ENCODE data around the gene CCHCR1. TPM values are rescaled to one million over a fixed set of nuclear protein-coding genes. Genes with fewer than 3 reads are reported as not detected.
"Not testable (repeated sequence)": the region's sequence is repeated elsewhere in the genome, so short reads cannot be mapped to it uniquely, and the experiment has no call there.

The CCHCR1 gene
- polyA plus RNA-seq, 2 of the 4 experiments (the other 2 are of a cell fraction), result 7.4 to 15.3 TPM

DNA sequence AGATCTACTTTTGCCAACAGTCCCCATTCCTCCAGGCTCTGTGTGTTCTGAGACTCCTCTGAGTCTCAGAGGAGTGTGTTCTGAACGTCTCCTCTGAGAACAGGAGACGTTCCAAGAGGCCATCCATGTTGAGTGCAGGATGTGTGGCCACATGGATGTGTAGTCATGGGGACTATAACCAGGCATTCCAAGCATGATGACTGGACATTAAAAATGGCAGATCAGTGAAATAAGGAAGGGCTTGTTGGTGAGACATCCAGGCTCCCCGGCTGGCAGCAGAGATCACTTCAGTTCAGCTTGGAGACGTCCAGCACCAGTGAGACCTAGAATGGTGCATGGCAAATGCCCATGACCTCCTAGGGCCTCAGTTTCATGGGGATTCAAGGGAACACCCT, 47.1 kb upstream of the CCHCR1 start:
- no peak for ATAC-seq
- Histone ChIP-seq H3K9me3 (no peaks in the 10 kb centered on the region), H3K4me3 (no peak overlapping the region), H3K27ac (peak overlapping the region; percentile 87 to 88; a peak in 5 of 6 replicates), H3K4me2 (peak overlapping the region; percentile 96; the same call in 2 of the 3 replicates), H3K4me1 (peaks cover 14% of the 10 kb centered on the region)
- FAIRE-seq, result no peak
- ChIA-PET POLR2A (no interaction called here), CTCF (no interaction called here)
- WGBS (ENCODE audit: missing lambda C conversion rate), result 85% methylated on average over 4 of the region's 4 CpGs
- TF ChIP-seq NR3C1 (IDR thresholded peaks at IDR 0.05), result no peak
- DNase-seq (ENCODE audit: low read depth in 1 of 2, low spot score in 1 of 2), result no peak

DNA sequence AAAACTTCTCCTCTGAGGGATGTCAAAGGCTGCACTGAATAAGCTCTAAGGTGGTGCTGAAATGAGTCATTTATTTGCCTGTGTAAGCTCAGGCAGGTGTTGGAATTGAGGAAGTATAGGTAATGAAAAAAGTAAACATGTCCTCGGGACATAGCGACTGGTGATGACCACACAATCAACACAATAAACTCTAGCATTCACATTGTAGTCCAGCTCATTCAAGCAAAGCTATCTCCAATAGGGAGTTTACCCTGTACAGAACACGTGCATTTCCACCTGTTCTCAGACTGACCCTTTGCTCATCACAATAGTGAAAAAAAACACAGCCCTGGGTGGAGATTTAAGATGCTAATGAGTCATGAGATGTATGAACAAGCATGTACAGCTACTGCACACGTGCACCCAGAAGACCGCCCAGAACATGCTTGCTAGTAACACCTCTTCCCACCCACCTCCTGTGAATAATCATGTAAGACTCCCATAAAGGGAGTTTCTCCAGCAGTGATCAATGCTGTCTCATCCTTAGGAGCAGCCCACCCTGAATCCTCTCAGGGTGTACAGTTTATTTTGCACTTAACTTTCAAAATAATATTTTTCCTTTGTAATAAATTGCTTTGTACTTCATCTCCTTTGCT, 45.9 kb upstream of the CCHCR1 start:
- ChIA-PET POLR2A (no interaction called here), CTCF (no interaction called here)
- H3K27ac ChIP-seq, result peak overlapping the region; percentile 87 to 88
- H3K4me2 ChIP-seq, result peak overlapping the region; percentile 96
- peaks cover 14% of the 10 kb centered on the region for H3K4me1 ChIP-seq
- peak; percentile 17 to 51 for DNase-seq (ENCODE audit: low read depth in 1 of 2, low spot score in 1 of 2)
- no peak for FAIRE-seq
- 13% methylated on average over 5 of the region's 5 CpGs for WGBS (ENCODE audit: missing lambda C conversion rate)
- TF ChIP-seq FOSL2 (IDR thresholded peaks at IDR 0.05) (no peak), FOSL2 (CRISPR knock-in tag; IDR thresholded peaks at IDR 0.05) (peak; percentile 53), KDM5A (IDR thresholded peaks at IDR 0.05) (no peak), RFX5 (IDR thresholded peaks at IDR 0.05) (peak; percentile 59; the same call in 1 of the 2 replicates), ESRRA (IDR thresholded peaks at IDR 0.05; ENCODE audit: borderline replicate concordance, low read length) (no peak), BHLHE40 (IDR thresholded peaks at IDR 0.05; ENCODE audit: low read depth, low read length) (0 out of 2 replicates have a peak, but pooled peaks have one; percentile 31)
- TF ChIP-seq, protein P1, sequence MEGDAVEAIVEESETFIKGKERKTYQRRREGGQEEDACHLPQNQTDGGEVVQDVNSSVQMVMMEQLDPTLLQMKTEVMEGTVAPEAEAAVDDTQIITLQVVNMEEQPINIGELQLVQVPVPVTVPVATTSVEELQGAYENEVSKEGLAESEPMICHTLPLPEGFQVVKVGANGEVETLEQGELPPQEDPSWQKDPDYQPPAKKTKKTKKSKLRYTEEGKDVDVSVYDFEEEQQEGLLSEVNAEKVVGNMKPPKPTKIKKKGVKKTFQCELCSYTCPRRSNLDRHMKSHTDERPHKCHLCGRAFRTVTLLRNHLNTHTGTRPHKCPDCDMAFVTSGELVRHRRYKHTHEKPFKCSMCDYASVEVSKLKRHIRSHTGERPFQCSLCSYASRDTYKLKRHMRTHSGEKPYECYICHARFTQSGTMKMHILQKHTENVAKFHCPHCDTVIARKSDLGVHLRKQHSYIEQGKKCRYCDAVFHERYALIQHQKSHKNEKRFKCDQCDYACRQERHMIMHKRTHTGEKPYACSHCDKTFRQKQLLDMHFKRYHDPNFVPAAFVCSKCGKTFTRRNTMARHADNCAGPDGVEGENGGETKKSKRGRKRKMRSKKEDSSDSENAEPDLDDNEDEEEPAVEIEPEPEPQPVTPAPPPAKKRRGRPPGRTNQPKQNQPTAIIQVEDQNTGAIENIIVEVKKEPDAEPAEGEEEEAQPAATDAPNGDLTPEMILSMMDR (IDR thresholded peaks at IDR 0.05), result no peak
- ATAC-seq, result peak; percentile 68 to 71
- H3K4me3 ChIP-seq, result peak overlapping the region; percentile 45
- H3K9me3 ChIP-seq, result no peaks in the 10 kb centered on the region

DNA sequence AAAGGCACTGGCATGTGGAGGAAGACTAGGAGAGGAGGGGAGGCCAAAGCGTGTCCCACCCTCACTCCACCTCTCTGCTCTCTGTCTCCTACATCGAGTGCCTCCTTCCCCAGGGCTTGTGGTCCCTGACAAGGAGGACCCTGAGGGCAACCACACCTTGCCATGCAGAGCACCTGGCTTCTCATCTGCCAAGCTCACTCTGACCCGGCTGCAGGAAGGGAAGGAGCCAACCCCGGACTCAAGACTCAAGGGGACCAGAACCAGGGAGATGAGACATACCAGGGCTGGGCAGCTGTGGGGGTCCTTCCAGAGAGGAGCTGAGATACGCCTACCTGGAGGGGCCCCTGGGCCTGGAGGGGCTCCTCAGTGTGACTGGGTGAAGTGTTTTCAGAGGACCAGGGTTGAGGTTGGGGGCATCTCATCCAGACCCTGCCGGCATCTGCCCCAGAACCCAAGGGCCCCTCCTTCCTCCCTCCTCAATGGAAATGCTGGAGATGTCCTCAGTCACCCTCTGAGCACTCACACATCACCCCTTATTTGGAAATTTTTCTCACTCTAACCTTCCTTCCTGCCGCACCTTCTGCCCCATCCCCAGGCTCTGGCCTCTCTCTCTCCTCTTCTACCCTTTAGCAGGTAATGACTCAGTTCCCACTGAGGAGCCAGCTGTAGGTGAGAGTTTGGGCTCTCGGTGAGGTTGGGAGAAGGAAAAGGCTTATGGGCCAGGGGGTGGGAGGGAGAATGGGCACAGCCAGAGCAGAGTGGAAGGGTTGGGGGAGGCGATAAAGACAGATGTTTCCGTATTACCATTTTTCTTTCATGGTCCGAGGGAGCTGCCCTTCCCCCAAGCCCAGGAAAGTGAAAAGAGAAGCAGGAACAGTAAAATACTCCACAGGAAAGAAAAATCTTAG, 44.9 kb upstream of the CCHCR1 start:
- no peak for DNase-seq (ENCODE audit: low read depth in 1 of 2, low spot score in 1 of 2)
- no peak for FAIRE-seq
- no peak for ATAC-seq
- H3K27ac ChIP-seq, result peak overlapping the region in 1 of 2 experiments; percentile 87; a peak in 4 of 6 replicates
- WGBS (ENCODE audit: missing lambda C conversion rate), result 74% methylated on average over 10 of the region's 11 CpGs
- H3K4me3 ChIP-seq, result no peak overlapping the region
- ChIA-PET POLR2A (no interaction called here), CTCF (interaction anchor here (1.0 kb wide), 1 partner anchor 10 kb away, joined by 4 read pairs; no protein-coding TSS in a partner anchor)
- peak overlapping the region; percentile 96 for H3K4me2 ChIP-seq
- H3K9me3 ChIP-seq, result no peaks in the 10 kb centered on the region
- peaks cover 14% of the 10 kb centered on the region for H3K4me1 ChIP-seq
- TF ChIP-seq RCOR1 (IDR thresholded peaks at IDR 0.05; ENCODE audit: low read depth, low read length), result no peak
- TF ChIP-seq, protein P1 (IDR thresholded peaks at IDR 0.05), result no peak
- TF ChIP-seq KDM1A (IDR thresholded peaks at IDR 0.05; ENCODE audit: low read depth), result no peak
- no peak for TF ChIP-seq HDAC2 (IDR thresholded peaks at IDR 0.05)
- TF ChIP-seq ZFP36 (IDR thresholded peaks at IDR 0.05; ENCODE audit: borderline replicate concordance, partially characterized antibody), result no peak
- TF ChIP-seq NPAS2 (CRISPR knock-in tag; IDR thresholded peaks at IDR 0.05; ENCODE audit: borderline replicate concordance), result no peak
- TF ChIP-seq CBX2 (IDR thresholded peaks at IDR 0.05; ENCODE audit: borderline replicate concordance, low read depth), result no peak
- TF ChIP-seq JUNB (IDR thresholded peaks at IDR 0.05), result no peak
- no peak for TF ChIP-seq NFE2L2 (conservative IDR thresholded peaks at IDR 0.05; ENCODE audit: low read length)
- TF ChIP-seq POLR2AphosphoS2 (conservative IDR thresholded peaks at IDR 0.05; ENCODE audit: low read length), result no peak
- TF ChIP-seq, protein P2, sequence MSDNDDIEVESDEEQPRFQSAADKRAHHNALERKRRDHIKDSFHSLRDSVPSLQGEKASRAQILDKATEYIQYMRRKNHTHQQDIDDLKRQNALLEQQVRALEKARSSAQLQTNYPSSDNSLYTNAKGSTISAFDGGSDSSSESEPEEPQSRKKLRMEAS (IDR thresholded peaks at IDR 0.05), result no peak

DNA sequence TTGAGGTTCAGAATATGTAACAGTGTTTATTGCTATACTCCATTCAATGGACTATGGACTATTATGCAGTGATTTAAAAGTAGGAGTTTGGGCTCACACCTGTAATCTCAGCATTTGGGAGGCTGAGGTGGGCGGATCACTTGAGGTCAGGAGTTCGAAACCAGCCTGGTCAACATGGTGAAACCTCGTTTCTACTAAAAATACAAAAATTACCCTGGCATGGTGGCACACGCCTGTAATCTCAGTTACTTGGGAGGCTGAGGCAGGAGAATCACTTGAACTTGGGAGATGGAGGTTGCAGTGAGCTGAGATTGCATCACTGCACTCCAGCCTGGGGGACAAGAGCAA, 41.5 kb upstream of the CCHCR1 start:
- H3K27ac ChIP-seq; ATAC-seq; DNase-seq (ENCODE audit: low read depth in 1 of 2, low spot score in 1 of 2); FAIRE-seq; H3K4me3 ChIP-seq; H3K9me3 ChIP-seq; POLR2A ChIA-PET; H3K4me2 ChIP-seq: not testable (repeated sequence)
- CTCF ChIA-PET, result interaction anchor here (2.4 kb wide), 1 partner anchor 168 kb away, joined by 12 read pairs; no protein-coding TSS in a partner anchor
- peaks cover 14% of the 10 kb centered on the region for H3K4me1 ChIP-seq
- 100% methylated on average over 4 of the region's 4 CpGs for WGBS (ENCODE audit: missing lambda C conversion rate)
